Stimulated activated CD4-positive, alpha-beta T cell treated with anti-CD3 and anti-CD28 coated beads, Interleukin-1b, Interleukin-23, amount 100 ng/mL, for 24 hours (primary cell): ENCODE results near the gene ZRANB1.
"Not testable (repeated sequence)": the region's sequence is repeated elsewhere in the genome, so short reads cannot be mapped to it uniquely, and the experiment has no call there.

Source experiments
- DNase-seq, 4 experiments: peaks; one replicate each; pipeline ENCODE4 v3.0.0-alpha.2; 2020; ENCODE audit warnings: low read depth in 4 of 4, low spot score in 1 of 4

The ZRANB1 gene

GRCh38 chr10:124941823-124942222 lies at the start of gene ZRANB1:
Gene ZRANB1 (plus strand): TSS chr10:124942123. CDS start chr10:124942494, 371 bp downstream.
- DNase-seq = no peak

GRCh38 chr10:124892905-124893304 lies 49.0 kb upstream of the ZRANB1 start:
- no peak for DNase-seq

GRCh38 chr10:124894569-124895215 lies 47.2 kb upstream of the ZRANB1 start:
- DNase-seq = no peak

GRCh38 chr10:124896751-124897150 lies 45.2 kb upstream of the ZRANB1 start:
- no peak for DNase-seq

- DNase-seq = no peak
Observed at GRCh38 chr10:124898471-124898870, 43.5 kb upstream of the ZRANB1 start.

- no peak for DNase-seq
Observed at GRCh38 chr10:124899151-124899550, 42.8 kb upstream of the ZRANB1 start.

GRCh38 chr10:124902462-124902861 lies 39.5 kb upstream of the ZRANB1 start:
- DNase-seq = no peak

- DNase-seq = no peak
Observed at GRCh38 chr10:124903111-124903510, 38.8 kb upstream of the ZRANB1 start.

GRCh38 chr10:124904796-124905195 lies 37.1 kb upstream of the ZRANB1 start:
- no peak for DNase-seq

- no peak for DNase-seq
Observed at GRCh38 chr10:124906551-124907001, 35.3 kb upstream of the ZRANB1 start.

GRCh38 chr10:124909563-124909962 lies 32.4 kb upstream of the ZRANB1 start:
- no peak for DNase-seq

GRCh38 chr10:124911124-124912067 lies 30.5 kb upstream of the ZRANB1 start:
- DNase-seq = no peak

- no peak for DNase-seq
Observed at GRCh38 chr10:124912101-124912886, 29.6 kb upstream of the ZRANB1 start.

GRCh38 chr10:124913167-124913566 lies 28.8 kb upstream of the ZRANB1 start:
- DNase-seq = no peak

- DNase-seq = not testable (repeated sequence)
Observed at GRCh38 chr10:124914398-124914797, 27.5 kb upstream of the ZRANB1 start.

- DNase-seq = no peak
Observed at GRCh38 chr10:124916098-124916584, 25.8 kb upstream of the ZRANB1 start.

- peak; percentile 93 to 97 (median 96) for DNase-seq
Observed at GRCh38 chr10:124916585-124917427, 25.1 kb upstream of the ZRANB1 start.

GRCh38 chr10:124917428-124918190 lies 24.3 kb upstream of the ZRANB1 start:
- DNase-seq = peak in 2 of 4 experiments; percentile 2 to 15

GRCh38 chr10:124918191-124918830 lies 23.6 kb upstream of the ZRANB1 start:
- no peak for DNase-seq
